H9 (cell line): ENCODE data around the gene AIPL1. TPM values are rescaled to one million over a fixed set of nuclear protein-coding genes. Genes with fewer than 3 reads are reported as not detected.

Experiments
- DNase-seq: peaks from one replicate; pipeline ENCODE4 v3.0.0-alpha.2; 2017
- H2AFZ ChIP-seq: one replicate; pipeline ENCODE4 v1.6.1; 2013; ENCODE audit warnings: mild to moderate bottlenecking, low read length, control low read depth, moderate library complexity
- H2AK5ac ChIP-seq: 2 replicates; pipeline ENCODE4 v1.6.1; 2013; ENCODE audit warnings: low read length, control low read depth, mixed read lengths; ENCODE audit not compliant: insufficient read length
- H2BK120ac ChIP-seq: one replicate; pipeline ENCODE4 v1.6.1; 2013; ENCODE audit warnings: low read depth, mild to moderate bottlenecking, low read length, control low read depth, inconsistent platforms; ENCODE audit not compliant: poor library complexity, severe bottlenecking
- H2BK12ac ChIP-seq: 2 replicates; pipeline ENCODE4 v1.6.1; 2013; ENCODE audit warnings: low read length, control low read depth, mixed read lengths, low read depth; ENCODE audit not compliant: insufficient read length
- H2BK15ac ChIP-seq: 2 replicates; pipeline ENCODE4 v1.6.1; 2013; ENCODE audit warnings: low read depth, low read length, control low read depth
- H2BK20ac ChIP-seq: one replicate; pipeline ENCODE4 v1.6.1; 2013; ENCODE audit warnings: low read depth, mild to moderate bottlenecking, low read length, control low read depth, inconsistent platforms; ENCODE audit not compliant: poor library complexity, severe bottlenecking
- H2BK5ac ChIP-seq: 2 replicates; pipeline ENCODE4 v1.6.1; 2013; ENCODE audit warnings: low read length, control low read depth, mixed read lengths; ENCODE audit not compliant: insufficient read length
- H3K14ac ChIP-seq: 2 replicates; pipeline ENCODE4 v1.6.1; 2013; ENCODE audit warnings: low read length, control low read depth; ENCODE audit not compliant: insufficient read depth
- H3K18ac ChIP-seq: 2 replicates; pipeline ENCODE4 v1.6.1; 2013; ENCODE audit warnings: low read depth, mild to moderate bottlenecking, mixed read lengths, low read length, control low read depth; ENCODE audit not compliant: insufficient read length
- H3K23ac ChIP-seq: 2 replicates; pipeline ENCODE4 v1.6.1; 2013; ENCODE audit warnings: low read length, control low read depth, mixed read lengths, low read depth; ENCODE audit not compliant: insufficient read length
- H3K23me2 ChIP-seq: 2 replicates; pipeline ENCODE4 v1.6.1; 2013; ENCODE audit warnings: low read depth, mild to moderate bottlenecking, mixed read lengths, low read length, control low read depth; ENCODE audit not compliant: insufficient read length, poor library complexity, severe bottlenecking
- H3K27ac ChIP-seq: 2 replicates; pipeline ENCODE4 v1.5.1; 2013; ENCODE audit warnings: low read length, control low read depth, mixed read lengths, low read depth; ENCODE audit not compliant: insufficient read length
- H3K27me3 ChIP-seq: 2 replicates; pipeline ENCODE4 v1.6.1; 2013; ENCODE audit warnings: low read length, control low read depth, inconsistent platforms; ENCODE audit not compliant: insufficient read depth
- H3K4ac ChIP-seq: 2 replicates; pipeline ENCODE4 v1.6.1; 2013; ENCODE audit warnings: low read depth, mild to moderate bottlenecking, control low read depth, inconsistent platforms, low read length, moderate library complexity
- H3K4me1 ChIP-seq: 2 replicates; pipeline ENCODE4 v1.6.1; 2013; ENCODE audit warnings: low read length, control low read depth, inconsistent platforms; ENCODE audit not compliant: insufficient read depth
- H3K4me2 ChIP-seq: 2 replicates; pipeline ENCODE4 v1.6.1; 2013; ENCODE audit warnings: low read length, control low read depth, mixed read lengths; ENCODE audit not compliant: insufficient read length, insufficient read depth
- H3K56ac ChIP-seq: 2 replicates; pipeline ENCODE4 v1.6.1; 2013; ENCODE audit warnings: low read depth, mild to moderate bottlenecking, mixed read lengths, low read length, control low read depth; ENCODE audit not compliant: insufficient read length
- H3K79me1 ChIP-seq: 2 replicates; pipeline ENCODE4 v1.6.1; 2013; ENCODE audit warnings: low read depth, mild to moderate bottlenecking, moderate library complexity, low read length, control low read depth, inconsistent platforms; ENCODE audit not compliant: insufficient read depth, poor library complexity, severe bottlenecking
- H3K79me2 ChIP-seq: 2 replicates; pipeline ENCODE4 v1.6.1; 2013; ENCODE audit warnings: low read length, control low read depth, inconsistent platforms; ENCODE audit not compliant: insufficient read depth
- H3K9ac ChIP-seq: 2 replicates; pipeline ENCODE4 v1.6.1; 2013; ENCODE audit warnings: low read length, control low read depth, mixed read lengths; ENCODE audit not compliant: insufficient read length; ENCODE audit errors: extremely low read depth
- H3K9me3 ChIP-seq: one replicate; pipeline ENCODE4 v1.6.1; 2013; ENCODE audit warnings: low read depth, low read length, inconsistent platforms; ENCODE audit not compliant: control insufficient read depth
- H3T11ph ChIP-seq: one replicate; pipeline ENCODE4 v1.6.1; 2013; ENCODE audit warnings: mild to moderate bottlenecking, low read length, control low read depth, inconsistent platforms
- H4K20me1 ChIP-seq: one replicate; pipeline ENCODE4 v1.6.1; 2013; ENCODE audit not compliant: control insufficient read depth, insufficient read length, insufficient read depth
- H4K5ac ChIP-seq: 2 replicates; pipeline ENCODE4 v1.6.1; 2013; ENCODE audit warnings: low read depth, mild to moderate bottlenecking, mixed read lengths, low read length, control low read depth; ENCODE audit not compliant: insufficient read length
- H4K8ac ChIP-seq: replicated peaks from 2 replicates; pipeline ENCODE4 v1.6.1; 2013; ENCODE audit warnings: low read length, control low read depth, mixed read lengths, low read depth; ENCODE audit not compliant: insufficient read length
- H4K91ac ChIP-seq: 2 replicates; pipeline ENCODE4 v1.6.1; 2013; ENCODE audit warnings: low read depth, mild to moderate bottlenecking, moderate library complexity, mixed read lengths, low read length, control low read depth; ENCODE audit not compliant: insufficient read length
- H3K27ac Mint-ChIP-seq, 3 experiments: 2 replicates in 2 of 3; 3 replicates in 1 of 3; pipeline ENCODE4 v1.8.0; 2020 to 2021; ENCODE audit warnings: mixed read lengths in 3 of 3, mild to moderate bottlenecking in 1 of 3, moderate library complexity in 1 of 3
- H3K27me3 Mint-ChIP-seq: 2 replicates; pipeline ENCODE4 v1.8.0; 2021; ENCODE audit warnings: low read depth, mild to moderate bottlenecking, moderate library complexity, mixed read lengths
- H3K36me3 Mint-ChIP-seq, 3 experiments: 2 replicates in 2 of 3; 3 replicates in 1 of 3; pipeline ENCODE4 v1.8.0; 2020 to 2021; ENCODE audit warnings: low read depth in 3 of 3, mixed read lengths in 3 of 3; ENCODE audit not compliant: insufficient read depth in 1 of 3
- H3K4me1 Mint-ChIP-seq, 2 experiments: 2 replicates each; pipeline ENCODE4 v1.8.0; 2020; ENCODE audit warnings: mixed read lengths in 2 of 2
- H3K4me3 Mint-ChIP-seq, 2 experiments: 2 replicates in 1 of 2; 3 replicates in 1 of 2; pipeline ENCODE4 v1.8.0; 2020 to 2021; ENCODE audit warnings: mild to moderate bottlenecking in 2 of 2, mixed read lengths in 2 of 2, moderate library complexity in 1 of 2
- H3K9me3 Mint-ChIP-seq, 2 experiments: 2 replicates in 1 of 2; 3 replicates in 1 of 2; pipeline ENCODE4 v1.8.0; 2020; ENCODE audit warnings: mild to moderate bottlenecking in 2 of 2, mixed read lengths in 2 of 2, moderate library complexity in 1 of 2
- WGBS: extraction: QIAGEN DNeasy Blood & Tissue Kit; methylation state at CpG from one replicate; pipeline ENCODE4 v1.1.7; 2013; ENCODE audit warnings: missing lambda C conversion rate, low lambda C conversion rate, mixed read lengths; ENCODE audit not compliant: insufficient read length; ENCODE audit errors: extremely low coverage; 5-methylcytosine and 5-hydroxymethylcytosine counted together
- total RNA-seq: library from RNA; stranded (reverse); gene quantifications from 2 replicates; pipeline ENCODE4 v1.2.1, GENCODE V29; 2021
- TF ChIP-seq, protein P1 (sequence below): fragments of 200-600 bp; sonication (generic); conservative IDR thresholded peaks from 3 replicates; pipeline ENCODE4 v1.8.0; 2021; ENCODE audit warnings: antibody characterized with exemption, mild to moderate bottlenecking

AIPL1 gene
- total RNA-seq, 1 experiment from 2014 or later = 0.57 TPM

GRCh38 chr17:6394055-6394606 lies 40.8 kb downstream of the AIPL1 start:
- no peaks in the 10 kb centered on the region for H3K9me3 ChIP-seq
- Mint-ChIP-seq H3K27me3 (no peaks in the 10 kb centered on the region; the same call in none of the 2 replicates), H3K9me3 (peaks cover 2 to 6% of the 10 kb centered on the region in 2 experiments; a peak in 4 of 5 replicates), H3K4me3 (no peak overlapping the region), H3K27ac (peak overlapping the region in 1 of 3 experiments; percentile 14; a peak in 1 of 7 replicates), H3K4me1 (peaks cover 27 to 29% of the 10 kb centered on the region in 2 experiments), H3K36me3 (no peaks in the 10 kb centered on the region)
- no peaks in the 10 kb centered on the region for H3K23me2 ChIP-seq
- no CpG with 5 or more reads among the region's 8 CpGs for WGBS
- H3K18ac ChIP-seq = no peak overlapping the region
- no peak overlapping the region for H3K56ac ChIP-seq
- no peak overlapping the region for H3K4me2 ChIP-seq
- no peak overlapping the region for H3T11ph ChIP-seq
- peak; percentile 47 for DNase-seq
- H3K23ac ChIP-seq = no peak overlapping the region
- no peak overlapping the region for H3K14ac ChIP-seq
- no peaks in the 10 kb centered on the region; the same call in 1 of the 2 replicates for H3K4me1 ChIP-seq
- no peak overlapping the region for H4K8ac ChIP-seq
- no peak overlapping the region for H2AFZ ChIP-seq
- no peak overlapping the region for H2AK5ac ChIP-seq
- H3K27ac ChIP-seq = no peak overlapping the region
- H2BK120ac ChIP-seq = no peak overlapping the region
- no peak overlapping the region for H4K91ac ChIP-seq
- H2BK12ac ChIP-seq = no peak overlapping the region
- H3K27me3 ChIP-seq = no peaks in the 10 kb centered on the region
- no peak overlapping the region for H2BK15ac ChIP-seq
- no peak overlapping the region for H2BK20ac ChIP-seq
- H3K79me1 ChIP-seq = no peaks in the 10 kb centered on the region
- H4K20me1 ChIP-seq = no peaks in the 10 kb centered on the region
- no peaks in the 10 kb centered on the region for H3K79me2 ChIP-seq
- no peak overlapping the region for H4K5ac ChIP-seq
- TF ChIP-seq, protein P1, sequence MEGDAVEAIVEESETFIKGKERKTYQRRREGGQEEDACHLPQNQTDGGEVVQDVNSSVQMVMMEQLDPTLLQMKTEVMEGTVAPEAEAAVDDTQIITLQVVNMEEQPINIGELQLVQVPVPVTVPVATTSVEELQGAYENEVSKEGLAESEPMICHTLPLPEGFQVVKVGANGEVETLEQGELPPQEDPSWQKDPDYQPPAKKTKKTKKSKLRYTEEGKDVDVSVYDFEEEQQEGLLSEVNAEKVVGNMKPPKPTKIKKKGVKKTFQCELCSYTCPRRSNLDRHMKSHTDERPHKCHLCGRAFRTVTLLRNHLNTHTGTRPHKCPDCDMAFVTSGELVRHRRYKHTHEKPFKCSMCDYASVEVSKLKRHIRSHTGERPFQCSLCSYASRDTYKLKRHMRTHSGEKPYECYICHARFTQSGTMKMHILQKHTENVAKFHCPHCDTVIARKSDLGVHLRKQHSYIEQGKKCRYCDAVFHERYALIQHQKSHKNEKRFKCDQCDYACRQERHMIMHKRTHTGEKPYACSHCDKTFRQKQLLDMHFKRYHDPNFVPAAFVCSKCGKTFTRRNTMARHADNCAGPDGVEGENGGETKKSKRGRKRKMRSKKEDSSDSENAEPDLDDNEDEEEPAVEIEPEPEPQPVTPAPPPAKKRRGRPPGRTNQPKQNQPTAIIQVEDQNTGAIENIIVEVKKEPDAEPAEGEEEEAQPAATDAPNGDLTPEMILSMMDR = peak; percentile 37; the same call in 2 of the 3 replicates
- no peak overlapping the region for H3K4ac ChIP-seq
- H3K9ac ChIP-seq = no peak overlapping the region
- H2BK5ac ChIP-seq = no peak overlapping the region
